GM23248 (cell line): Measurements from ENCODE around the gene TTC28. TPM values are rescaled to one million over a fixed set of nuclear protein-coding genes. Genes with fewer than 3 reads are reported as not detected.
"Not testable (repeated sequence)": the region's sequence is repeated elsewhere in the genome, so short reads cannot be mapped to it uniquely, and the experiment has no call there.

Source experiments
- DNase-seq: peaks from one replicate; pipeline ENCODE4 v3.0.0-alpha.2; 2015
- H2AFZ ChIP-seq: fragments of 200-600 bp; sonication (generic); 2 replicates; pipeline ENCODE4 v1.6.1; 2016; ENCODE audit warnings: antibody characterized with exemption
- H3F3A ChIP-seq: fragments of 200-600 bp; sonication (generic); 2 replicates; pipeline ENCODE4 v1.6.1; 2016; ENCODE audit warnings: mild to moderate bottlenecking, antibody characterized with exemption, mixed run types; ENCODE audit not compliant: insufficient read depth
- H3K27ac ChIP-seq: fragments of 200-600 bp; sonication (generic); 2 replicates; pipeline ENCODE4 v1.5.1; 2016; ENCODE audit warnings: mild to moderate bottlenecking
- H3K27me3 ChIP-seq: fragments of 200-600 bp; sonication (generic); replicated peaks from 2 replicates; pipeline ENCODE4 v1.6.1; 2016; ENCODE audit warnings: mild to moderate bottlenecking; ENCODE audit not compliant: insufficient read depth
- H3K36me3 ChIP-seq: fragments of 200-600 bp; sonication (generic); 2 replicates; pipeline ENCODE4 v1.6.1; 2016; ENCODE audit warnings: low read depth, mild to moderate bottlenecking
- H3K4me1 ChIP-seq: fragments of 200-600 bp; sonication (generic); 2 replicates; pipeline ENCODE4 v1.6.1; 2016; ENCODE audit warnings: mild to moderate bottlenecking; ENCODE audit not compliant: insufficient read depth
- H3K4me2 ChIP-seq: fragments of 200-600 bp; sonication (generic); one replicate; pipeline ENCODE4 v1.6.1; 2016; ENCODE audit warnings: mild to moderate bottlenecking; ENCODE audit not compliant: unreplicated experiment
- H3K4me3 ChIP-seq: fragments of 200-600 bp; sonication (generic); 2 replicates; pipeline ENCODE4 v1.5.1; 2016; ENCODE audit warnings: mild to moderate bottlenecking
- H3K79me2 ChIP-seq: fragments of 200-600 bp; sonication (generic); 2 replicates; pipeline ENCODE4 v1.6.1; 2016; ENCODE audit warnings: mild to moderate bottlenecking; ENCODE audit not compliant: insufficient read depth
- H3K9ac ChIP-seq: fragments of 200-600 bp; sonication (generic); 2 replicates; pipeline ENCODE4 v1.6.1; 2016; ENCODE audit warnings: mild to moderate bottlenecking
- H3K9me2 ChIP-seq: fragments of 200-600 bp; sonication (generic); 2 replicates; pipeline ENCODE4 v1.6.1; 2016; ENCODE audit warnings: mixed run types, mild to moderate bottlenecking, moderate library complexity; ENCODE audit not compliant: insufficient read depth
- H3K9me3 ChIP-seq: fragments of 200-600 bp; sonication (generic); one replicate; pipeline ENCODE4 v1.6.1; 2017; ENCODE audit warnings: low read depth
- H4K20me1 ChIP-seq: fragments of 200-600 bp; sonication (generic); 2 replicates; pipeline ENCODE4 v1.6.0; 2016; ENCODE audit not compliant: insufficient read depth
- EZH2 ChIP-seq: fragments of 200-600 bp; sonication (generic); IDR thresholded peaks from 2 replicates; pipeline ENCODE4 v1.6.1; 2018; ENCODE audit warnings: antibody characterized with exemption, mild to moderate bottlenecking; ENCODE audit not compliant: insufficient read depth, poor library complexity, severe bottlenecking
- EZH2phosphoT487 ChIP-seq: fragments of 200-600 bp; sonication (generic); IDR thresholded peaks from 2 replicates; pipeline ENCODE4 v1.6.1; 2018; ENCODE audit warnings: antibody characterized with exemption, moderate library complexity, mild to moderate bottlenecking, low read depth; ENCODE audit not compliant: insufficient read depth
- WGBS, 2 experiments: methylation state at CpG; one replicate each; pipeline ENCODE4 v1.1.6; 2015 to 2017; ENCODE audit warnings: low lambda C conversion rate in 2 of 2, low coverage in 1 of 2; ENCODE audit errors: missing lambda C conversion rate in 2 of 2; 5-methylcytosine and 5-hydroxymethylcytosine counted together
- in situ Hi-C: fragments of 300-500 bp; cut with MboI; formaldehyde crosslinking; loops from 2 replicates; pipeline ENCODE4 v1.15.0; 2020
- polyA plus RNA-seq: library from polyadenylated mRNA; unstranded; fragments of >200 nt; fragmentation: Nextera tagmentation; extraction: Ambion mirVana; gene quantifications from 2 replicates; pipeline ENCODE4 v1.2.1, GENCODE V29; 2016
- total RNA-seq: library from RNA; depleted of rRNA; stranded (reverse); fragments of >200 nt; shearing (Covaris generic); gene quantifications from 2 replicates; pipeline ENCODE4 v1.2.3, GENCODE V29; 2014

TTC28 gene
- total and polyA plus RNA-seq, 2 experiments from 2014 or later: 12.5 to 41.9 TPM

DNA sequence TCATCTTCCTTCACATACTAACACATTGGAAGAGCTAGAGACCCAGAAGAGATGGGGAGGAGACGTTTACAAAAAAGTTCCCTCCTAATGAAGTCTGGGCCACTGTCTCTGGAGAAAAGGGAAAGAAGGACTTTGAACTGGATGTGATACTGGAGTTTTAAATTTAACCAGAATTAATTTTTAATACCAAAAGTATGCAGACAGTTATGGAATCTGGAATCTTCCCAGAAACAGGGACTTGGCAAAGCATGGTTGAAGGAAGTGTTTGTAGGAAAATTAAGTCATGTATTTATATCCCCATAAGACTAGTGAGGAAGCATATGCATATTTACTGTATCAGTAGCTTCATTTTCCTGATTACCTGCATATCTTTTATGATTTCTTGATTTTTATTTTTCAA lies 215.5 kb downstream of the TTC28 start:
- 26 to 34% methylated on average over 1 of the region's 1 CpG for WGBS, 2 experiments
- H3K27me3 ChIP-seq: no peaks in the 10 kb centered on the region
- in situ Hi-C loops: no loop called here
- no peaks in the 10 kb centered on the region for H3K9me2 ChIP-seq
- no peaks in the 10 kb centered on the region for H3K9me3 ChIP-seq
- no peaks in the 10 kb centered on the region for H3K79me2 ChIP-seq
- no peak overlapping the region for H3K4me3 ChIP-seq
- peak; percentile 2 for DNase-seq
- TF ChIP-seq EZH2phosphoT487 (no peak), EZH2 (no peak)
- no peak overlapping the region for H3K9ac ChIP-seq
- H4K20me1 ChIP-seq: no peaks in the 10 kb centered on the region
- H3K27ac ChIP-seq: no peak overlapping the region
- no peaks in the 10 kb centered on the region for H3K4me1 ChIP-seq
- H3K36me3 ChIP-seq: no peaks in the 10 kb centered on the region
- no peak overlapping the region for H2AFZ ChIP-seq
- no peak overlapping the region for H3K4me2 ChIP-seq
- H3F3A ChIP-seq: no peaks in the 10 kb centered on the region

DNA sequence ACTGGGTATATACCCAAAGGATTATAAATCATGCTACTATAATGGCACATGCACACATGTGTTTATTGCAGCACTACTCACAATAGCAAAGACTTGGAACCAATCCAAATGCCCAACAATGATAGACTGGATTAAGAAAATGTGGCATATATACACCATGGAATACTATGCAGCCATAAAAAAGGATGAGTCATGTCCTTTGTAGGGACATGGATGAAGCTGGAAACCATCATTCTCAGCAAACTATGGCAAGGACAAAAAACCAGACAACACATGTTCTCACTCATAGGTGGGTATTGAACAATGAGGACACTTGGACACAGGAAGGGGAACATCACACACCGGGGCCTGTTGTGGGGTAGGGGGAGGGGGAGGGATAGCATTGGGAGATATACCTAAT lies 216.2 kb downstream of the TTC28 start:
- H3K27ac ChIP-seq, H3K4me3 ChIP-seq, in situ Hi-C loops, H3K4me1 ChIP-seq, H3K27me3 ChIP-seq, DNase-seq, H3K9me2 ChIP-seq, H3K4me2 ChIP-seq, H2AFZ ChIP-seq, H3K79me2 ChIP-seq, H3K9me3 ChIP-seq, H3K36me3 ChIP-seq, H4K20me1 ChIP-seq, H3F3A ChIP-seq, H3K9ac ChIP-seq: not testable (repeated sequence)
- WGBS, 2 experiments: 89% methylated on average over 1 of the region's 1 CpG; no CpG with 5 or more reads in 1 of the 2 experiments

DNA sequence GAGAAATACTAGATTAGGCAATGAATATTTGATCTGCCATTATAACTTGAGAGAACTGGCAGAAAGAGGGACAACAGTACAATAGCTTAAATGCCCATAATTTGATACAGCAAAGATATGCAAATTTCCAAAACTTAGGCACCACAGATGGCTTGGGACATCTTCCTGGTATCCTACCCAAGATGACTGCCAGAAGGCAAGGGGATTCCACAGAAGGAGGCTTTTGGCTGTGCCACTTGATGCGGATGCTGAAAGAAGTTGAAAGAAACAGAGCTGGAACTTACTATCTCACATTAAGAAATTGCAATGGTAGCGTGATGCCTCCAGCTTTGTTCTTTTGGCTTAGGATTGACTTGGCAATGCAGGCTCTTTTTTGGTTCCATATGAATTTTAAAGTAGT lies 216.7 kb downstream of the TTC28 start:
- Histone ChIP-seq H3K4me2 (no peak overlapping the region), H3K27me3 (no peaks in the 10 kb centered on the region), H3F3A (no peaks in the 10 kb centered on the region), H3K36me3 (no peaks in the 10 kb centered on the region), H3K4me1 (no peaks in the 10 kb centered on the region), H3K79me2 (no peaks in the 10 kb centered on the region), H4K20me1 (no peaks in the 10 kb centered on the region), H3K9ac (no peak overlapping the region), H3K4me3 (no peak overlapping the region), H3K9me2 (no peaks in the 10 kb centered on the region), H3K27ac (no peak overlapping the region), H2AFZ (no peak overlapping the region), H3K9me3 (no peaks in the 10 kb centered on the region)
- TF ChIP-seq EZH2phosphoT487 (no peak), EZH2 (no peak)
- DNase-seq: no peak
- WGBS, 2 experiments: 96 to 100% methylated on average over 2 of the region's 2 CpGs
- in situ Hi-C loops: no loop called here

DNA sequence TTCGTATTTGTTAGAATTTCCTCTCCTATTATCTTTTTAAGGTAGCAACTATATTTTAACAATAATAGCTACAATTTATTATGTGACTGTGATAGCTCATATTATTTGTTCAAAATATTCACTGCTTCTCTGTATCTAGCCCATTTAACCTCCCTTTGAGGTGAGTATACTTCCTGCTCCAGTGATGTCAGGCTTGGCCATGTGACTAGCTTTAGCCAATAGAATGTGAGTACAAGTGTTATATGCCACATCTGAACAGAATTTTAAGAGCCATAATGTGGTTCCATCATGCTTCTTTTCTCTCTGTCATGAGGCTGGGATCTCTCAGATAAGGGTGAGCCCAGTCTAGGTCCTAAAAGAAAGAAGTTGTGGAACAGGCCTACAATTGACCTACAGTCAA lies 217.6 kb downstream of the TTC28 start:
- H2AFZ ChIP-seq: no peak overlapping the region

DNA sequence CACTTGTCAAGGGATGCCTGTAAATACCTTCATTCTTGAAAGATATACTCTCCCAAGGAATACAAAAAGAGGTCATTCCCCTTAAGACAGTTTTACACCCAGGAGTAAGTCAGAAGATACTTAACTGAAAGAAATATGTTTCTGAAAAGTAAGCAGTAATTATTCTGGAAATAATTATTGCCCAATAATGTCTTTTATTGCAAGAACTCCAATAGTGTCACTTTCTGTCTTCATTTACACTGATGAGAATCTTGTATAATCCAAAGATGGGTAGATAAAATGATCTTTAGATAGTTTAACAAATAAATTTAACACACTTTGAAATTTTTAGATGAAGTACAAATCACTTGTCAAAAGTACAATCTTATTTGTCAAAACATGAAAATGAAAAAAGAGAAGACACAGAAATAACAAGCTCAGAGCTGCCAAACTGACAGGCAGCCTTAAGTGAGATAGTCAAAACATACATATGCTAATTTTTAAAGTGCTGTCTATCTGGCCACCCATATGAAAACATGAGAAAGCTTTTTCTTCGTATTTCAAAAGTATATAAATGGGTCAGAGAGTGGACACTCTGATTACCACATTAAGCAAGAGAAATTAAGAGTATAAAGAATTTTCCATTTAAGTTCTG lies 225.1 kb downstream of the TTC28 start:
- H3K9ac ChIP-seq: no peak overlapping the region
- DNase-seq: no peak
- no peaks in the 10 kb centered on the region for H3K4me1 ChIP-seq
- no peak overlapping the region for H3K27ac ChIP-seq
- H3K36me3 ChIP-seq: no peaks in the 10 kb centered on the region
- no peaks in the 10 kb centered on the region for H3K79me2 ChIP-seq
- H3K4me2 ChIP-seq: no peak overlapping the region
- no peak for TF ChIP-seq EZH2phosphoT487
- TF ChIP-seq EZH2: no peak
- no peaks in the 10 kb centered on the region for H3K27me3 ChIP-seq
- no peaks in the 10 kb centered on the region for H4K20me1 ChIP-seq
- no peak overlapping the region for H3K4me3 ChIP-seq
- no peaks in the 10 kb centered on the region for H3K9me2 ChIP-seq
- in situ Hi-C loops: no loop called here
- H2AFZ ChIP-seq: no peak overlapping the region
- no peaks in the 10 kb centered on the region for H3K9me3 ChIP-seq
- no peaks in the 10 kb centered on the region for H3F3A ChIP-seq
- 41 to 53% methylated on average over 1 of the region's 1 CpG for WGBS, 2 experiments

More for the DNA sequence above, 217.6 kb downstream of the TTC28 start:
- H3K4me1 ChIP-seq: no peaks in the 10 kb centered on the region
- no peaks in the 10 kb centered on the region for H3K27me3 ChIP-seq
- no peaks in the 10 kb centered on the region for H3K79me2 ChIP-seq
- in situ Hi-C loops: no loop called here
- no peaks in the 10 kb centered on the region for H3F3A ChIP-seq
- no peaks in the 10 kb centered on the region for H3K36me3 ChIP-seq
- H3K9ac ChIP-seq: no peak overlapping the region
- H3K9me2 ChIP-seq: no peaks in the 10 kb centered on the region
- H3K4me3 ChIP-seq: no peak overlapping the region
- H3K9me3 ChIP-seq: no peaks in the 10 kb centered on the region
- TF ChIP-seq EZH2: no peak
- no peak for TF ChIP-seq EZH2phosphoT487
- DNase-seq: no peak
- H4K20me1 ChIP-seq: no peaks in the 10 kb centered on the region
- WGBS, 2 experiments: 92 to 95% methylated on average over 1 of the region's 1 CpG
- H3K27ac ChIP-seq: no peak overlapping the region
- no peak overlapping the region for H3K4me2 ChIP-seq
